BJ (cell line): ENCODE results near the gene TAF1C. TPM values are rescaled to one million over a fixed set of nuclear protein-coding genes. Genes with fewer than 3 reads are reported as not detected.

Experiments
- CTCF ChIA-PET: fragments of 350-600 bp; formaldehyde crosslinking; extraction: SDS; loops from one replicate; lab custom pipeline; 2021; ENCODE audit warnings: antibody characterized with exemption, inconsistent platforms; lab: Yijun Ruan, JAX
- POLR2A ChIA-PET: fragments of 300-600 bp; sonication (Branson Sonifier 250); formaldehyde crosslinking; extraction: SDS; loops from one replicate; lab custom pipeline; 2021; ENCODE audit warnings: antibody characterized with exemption; lab: Charles Lee
- DNase-seq: peaks from one replicate; pipeline ENCODE4 v3.0.0-alpha.2; 2011; ENCODE audit warnings: low read depth
- H3K27me3 ChIP-seq: 2 replicates; pipeline ENCODE4 v1.6.0; 2011; ENCODE audit warnings: low read length; ENCODE audit not compliant: control insufficient read depth, insufficient read depth
- H3K36me3 ChIP-seq: 2 replicates; pipeline ENCODE4 v1.5.1; 2011; ENCODE audit warnings: low read length; ENCODE audit not compliant: control insufficient read depth, insufficient read depth
- H3K4me3 ChIP-seq: 2 replicates; pipeline ENCODE4 v1.5.1; 2011; ENCODE audit warnings: low read depth, mild to moderate bottlenecking, control low read depth, low read length
- CTCF ChIP-seq: IDR thresholded peaks from 2 replicates; pipeline ENCODE4 v1.5.1; 2011; ENCODE audit warnings: low read depth, mild to moderate bottlenecking, control low read depth, inconsistent platforms, low read length, moderate library complexity; ENCODE audit not compliant: insufficient read depth
- polyA plus RNA-seq: library from polyadenylated mRNA; depleted of rRNA; stranded (reverse); fragments of >200 nt; gene quantifications from 2 replicates; pipeline ENCODE4 v1.2.3, GENCODE V29; 2011

TAF1C gene
- polyA plus RNA-seq, 1 experiment = 23.4 TPM

- TF ChIP-seq CTCF = no peak
- ChIA-PET CTCF (no interaction called here), POLR2A (no interaction called here)
- Histone ChIP-seq H3K36me3 (peaks cover 39% of the 10 kb centered on the region), H3K27me3 (no peaks in the 10 kb centered on the region), H3K4me3 (no peak overlapping the region)
- no peak for DNase-seq
These were observed 5.5 kb downstream of the TAF1C start for GRCh38 chr16:84181144-84181915.

GRCh38 chr16:84180519-84181140 is 6.2 kb downstream of the TAF1C start:
- no peak for DNase-seq
- Histone ChIP-seq H3K27me3 (no peaks in the 10 kb centered on the region), H3K36me3 (peaks cover 39% of the 10 kb centered on the region), H3K4me3 (no peak overlapping the region)
- no peak for TF ChIP-seq CTCF
- CTCF ChIA-PET = interaction anchor here (1.3 kb wide), 1 partner anchor 98 kb away, joined by 3 read pairs; no protein-coding TSS in a partner anchor
- POLR2A ChIA-PET = no interaction called here

- ChIA-PET CTCF (interaction anchor here (1.3 kb wide), 1 partner anchor 97 kb away, joined by 3 read pairs; no protein-coding TSS in a partner anchor), POLR2A (no interaction called here)
- H3K36me3 ChIP-seq = peaks cover 36% of the 10 kb centered on the region
These were observed 7.1 kb downstream of the TAF1C start for GRCh38 chr16:84179612-84180320.

GRCh38 chr16:84178892-84179611 is 7.8 kb downstream of the TAF1C start:
- POLR2A ChIA-PET = no interaction called here

More at GRCh38 chr16:84179612-84180320, 7.1 kb downstream of the TAF1C start:
- no peak for TF ChIP-seq CTCF
- Histone ChIP-seq H3K4me3 (no peak overlapping the region), H3K27me3 (no peaks in the 10 kb centered on the region)
- DNase-seq = no peak

More at GRCh38 chr16:84178892-84179611, 7.8 kb downstream of the TAF1C start:
- no peak for DNase-seq
- Histone ChIP-seq H3K36me3 (peaks cover 32% of the 10 kb centered on the region), H3K4me3 (no peak overlapping the region), H3K27me3 (no peaks in the 10 kb centered on the region)
- no peak for TF ChIP-seq CTCF
- CTCF ChIA-PET = interaction anchor here (0.6 to 4.8 kb wide), 5 partner anchors 7 to 197 kb away, joined by 3 to 42 read pairs (median 3); partner anchors contain the start of gene TAF1C
